GM12872 (cell line): ENCODE results near the gene EGFL6.

ENCODE experiments used
- CTCF ChIP-seq: IDR thresholded peaks from 3 replicates; pipeline ENCODE4 v1.5.1; 2011; ENCODE audit warnings: low read depth, mild to moderate bottlenecking, low read length, moderate library complexity; ENCODE audit not compliant: insufficient read depth

EGFL6 gene

GRCh38 chrX:13569479-13570260 lies at the start of gene EGFL6:
EGFL6 (plus strand) TSS chrX:13569601; CDS start chrX:13569862, 261 bp downstream.
- TF ChIP-seq CTCF: no peak

- no peak for TF ChIP-seq CTCF
These were observed 49.0 kb upstream of the EGFL6 start for GRCh38 chrX:13520351-13520750.

- TF ChIP-seq CTCF: no peak
These were observed 48.5 kb upstream of the EGFL6 start for GRCh38 chrX:13520936-13521335.

GRCh38 chrX:13522811-13523210 lies 46.6 kb upstream of the EGFL6 start:
- no peak for TF ChIP-seq CTCF

- TF ChIP-seq CTCF: no peak
These were observed 35.7 kb upstream of the EGFL6 start for GRCh38 chrX:13533726-13534125.

- TF ChIP-seq CTCF: no peak
These were observed 33.8 kb upstream of the EGFL6 start for GRCh38 chrX:13535376-13536165.

GRCh38 chrX:13536551-13536950 lies 32.9 kb upstream of the EGFL6 start:
- no peak for TF ChIP-seq CTCF
